Adrenal gland (tissue), 12 donors: ENCODE data around the gene PLPP4. TPM values are rescaled to one million over a fixed set of nuclear protein-coding genes. Genes with fewer than 3 reads are reported as not detected.

Experiments
- DNase-seq, 7 donors: peaks; one replicate each; pipeline ENCODE4 v3.0.0-alpha.2; 2019 to 2020
- H3K27ac ChIP-seq, 5 donors: fragments of 200-600 bp; sonication (generic) in 4 of 5; 1 replicate in 3 of 5; 2 replicates in 2 of 5; pipeline versions ENCODE4 v1.5.1 to v1.8.0; 2016 to 2020; ENCODE audit warnings: mild to moderate bottlenecking in 1 of 5
- H3K27me3 ChIP-seq: fragments of 200-600 bp; 2 replicates; pipeline ENCODE4 v1.8.0; 2021
- H3K36me3 ChIP-seq, 2 donors: fragments of 200-600 bp; replicated peaks in 1 of 2; 1 replicate in 1 of 2; 2 replicates in 1 of 2; pipeline versions ENCODE4 v1.5.1 to v1.8.0; 2018 to 2022
- H3K4me1 ChIP-seq, 2 donors: fragments of 200-600 bp; replicated peaks in 1 of 2; 1 replicate in 1 of 2; 2 replicates in 1 of 2; pipeline versions ENCODE4 v1.5.1 to v1.8.0; 2018 to 2021
- H3K4me3 ChIP-seq, 4 donors: fragments of 200-600 bp; sonication (generic) in 3 of 4; one replicate each; pipeline ENCODE4 v1.5.1; 2016 to 2018
- H3K9me3 ChIP-seq, 3 donors: fragments of 200-600 bp; sonication (generic) in 1 of 3; replicated peaks in 1 of 3; 1 replicate in 2 of 3; 2 replicates in 1 of 3; pipeline versions ENCODE4 v1.5.1 to v1.8.0; 2016 to 2021
- CTCF ChIP-seq, 6 experiments: fragments of 450-650 bp in 4 of 6; fragments of 200-600 bp in 2 of 6; sonication (generic) in 1 of 6; IDR thresholded peaks; 1 replicate in 5 of 6; 2 replicates in 1 of 6; pipeline versions ENCODE4 v1.5.1 to v1.8.0; 2016 to 2021; ENCODE audit warnings: antibody characterized with exemption in 6 of 6, mild to moderate bottlenecking in 2 of 6, moderate library complexity in 1 of 6
- POLR2A ChIP-seq, 2 donors: fragments of 450-650 bp; IDR thresholded peaks; one replicate each; pipeline ENCODE4 v1.6.1; 2017; ENCODE audit warnings: antibody characterized with exemption in 2 of 2, mild to moderate bottlenecking in 2 of 2, moderate library complexity in 1 of 2
- WGBS, 4 donors: extraction: QIAGEN DNeasy Blood & Tissue Kit in 2 of 4; methylation state at CpG; one replicate each; pipeline versions ENCODE4 v1.1.5 to v1.1.7; 2013 to 2017; 5-methylcytosine and 5-hydroxymethylcytosine counted together
- intact Hi-C, 2 donors: fragments of 100-400 bp; cut with DNase I; formaldehyde crosslinking; loops; one replicate each; pipeline versions ENCODE4 v1.14.1 to v1.15.0; 2022 to 2023
- polyA plus RNA-seq, 3 donors: library from polyadenylated mRNA; stranded (reverse); fragments of 200-250 nt in 2 of 3; fragments of 350-450 nt in 1 of 3; fragmentation: Illumina TruSeq in 1 of 3; extraction: RNeasy Lipid Tissue Mini Kit (QIAGEN cat#74804) in 1 of 3; gene quantifications; one replicate each; pipeline ENCODE4 v1.2.3, GENCODE V29; 2013 to 2014
- total RNA-seq, 9 donors: library from RNA; depleted of rRNA in 4 of 9; stranded (reverse); fragments of >200 nt in 4 of 9; fragments of 120-200 nt in 1 of 9; fragmentation: NEBNext Ultra II Directional in 1 of 9; extraction: Animal tissue kit (Norgen Biotek cat#: 25700) in 1 of 9; gene quantifications; one replicate each; pipeline versions ENCODE4 v1.1.0 to v1.2.4, GENCODE V29; 2013 to 2023
- donor health status: healthy with polysubstance abuse.
- donor health status: Bipolar disorder and iron deficiency.
- donor health status: DM: yes; HTN: yes; CAD: no.
- donor health status: DM: no; HTN: no; CAD: no.
- donor health status: DM: no; HTN: no; CAD: no.
- donor health status: DM: yes; HTN: yes; CAD: no.

The PLPP4 gene
- total and polyA plus RNA-seq, 12 donors, result 0.09 to 1.4 TPM; not detected in 10

GRCh38 chr10:120555436-120555835 lies 98.4 kb downstream of the PLPP4 start:
- 52 to 67% (median 61%) methylated on average over 4 of the region's 4 CpGs for WGBS, 4 donors
- TF ChIP-seq POLR2A (IDR thresholded peaks at IDR 0.05), result no peak
- no peak for TF ChIP-seq CTCF (IDR thresholded peaks at IDR 0.05)
- H3K4me3 ChIP-seq, result no peak overlapping the region
- no peaks in the 10 kb centered on the region for H3K36me3 ChIP-seq
- intact Hi-C loops, result no loop called here
- H3K4me1 ChIP-seq, result no peaks in the 10 kb centered on the region
- no peaks in the 10 kb centered on the region for H3K27me3 ChIP-seq
- DNase-seq, result no peak
- H3K27ac ChIP-seq, result no peak overlapping the region
- H3K9me3 ChIP-seq, result no peaks in the 10 kb centered on the region

GRCh38 chr10:120555842-120556532 lies 99.0 kb downstream of the PLPP4 start:
- TF ChIP-seq POLR2A (IDR thresholded peaks at IDR 0.05) (no peak), CTCF (IDR thresholded peaks at IDR 0.05) (no peak)
- intact Hi-C loops, result no loop called here
- no peaks in the 10 kb centered on the region for H3K36me3 ChIP-seq
- no peaks in the 10 kb centered on the region for H3K27me3 ChIP-seq
- H3K4me1 ChIP-seq, result no peaks in the 10 kb centered on the region
- no peak overlapping the region for H3K27ac ChIP-seq
- no peaks in the 10 kb centered on the region for H3K9me3 ChIP-seq
- WGBS, 4 donors, result 28 to 49% (median 29%) methylated on average over 2 of the region's 2 CpGs
- DNase-seq, result no peak
- no peak overlapping the region for H3K4me3 ChIP-seq

- no peak for DNase-seq
- Histone ChIP-seq H3K36me3 (no peaks in the 10 kb centered on the region), H3K27ac (no peak overlapping the region), H3K4me3 (no peak overlapping the region), H3K9me3 (no peaks in the 10 kb centered on the region), H3K27me3 (no peaks in the 10 kb centered on the region), H3K4me1 (no peaks in the 10 kb centered on the region)
- WGBS, 4 donors, result 51 to 58% (median 55%) methylated on average over 4 of the region's 4 CpGs
- intact Hi-C loops, result no loop called here
- TF ChIP-seq CTCF (IDR thresholded peaks at IDR 0.05) (no peak), POLR2A (IDR thresholded peaks at IDR 0.05) (no peak)
Observed at GRCh38 chr10:120557311-120557710, 100.3 kb downstream of the PLPP4 start.

- Histone ChIP-seq H3K9me3 (no peaks in the 10 kb centered on the region), H3K27me3 (no peaks in the 10 kb centered on the region), H3K36me3 (no peaks in the 10 kb centered on the region), H3K4me3 (no peak overlapping the region), H3K27ac (no peak overlapping the region), H3K4me1 (no peaks in the 10 kb centered on the region)
- TF ChIP-seq POLR2A (IDR thresholded peaks at IDR 0.05), result no peak
- TF ChIP-seq CTCF (IDR thresholded peaks at IDR 0.05), result no peak
- DNase-seq, result no peak
- intact Hi-C loops, result no loop called here
- 83 to 90% (median 89%) methylated on average over 11 of the region's 11 CpGs for WGBS, 4 donors
Observed at GRCh38 chr10:120559800-120560199, 102.8 kb downstream of the PLPP4 start.
